ENCODE results near the gene ATCAY.
"Not testable (repeated sequence)": the region's sequence is repeated elsewhere in the genome, so short reads cannot be mapped to it uniquely, and the experiment has no call there.

ATCAY gene

DNA sequence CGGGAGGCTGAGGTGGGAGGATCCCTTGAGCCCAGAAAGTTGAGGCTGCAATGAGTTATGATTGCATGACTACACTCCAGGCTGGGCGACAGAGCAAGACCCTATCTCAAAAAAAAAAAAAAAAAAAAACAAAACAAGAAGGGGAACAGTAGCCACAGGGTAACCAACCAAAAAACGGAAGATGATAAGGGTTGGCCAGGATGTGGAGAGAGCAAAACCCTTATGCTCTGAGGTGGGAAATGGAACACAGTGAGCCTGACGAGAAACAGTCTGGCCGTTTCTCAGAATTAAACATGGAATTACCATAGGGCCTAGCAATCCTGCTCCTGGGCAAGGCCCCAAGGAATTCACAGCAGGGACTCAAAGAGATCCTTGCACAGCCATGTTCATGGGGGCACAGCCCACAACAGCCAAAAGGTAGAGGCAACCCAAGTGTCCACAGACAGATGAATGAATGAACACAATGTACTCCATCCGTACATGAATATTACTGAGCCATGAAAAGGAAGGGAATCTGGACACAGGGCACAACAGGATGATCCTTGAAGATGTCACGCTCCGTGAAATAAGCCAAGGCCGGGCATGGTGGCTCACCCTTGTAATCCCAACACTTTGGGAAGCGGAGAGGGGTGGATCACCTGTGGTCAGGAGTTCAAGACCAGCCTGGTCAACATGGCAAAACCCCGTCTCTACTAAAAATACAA lies 63.7 kb downstream of the ATCAY start:
- no peak overlapping the region for H3K27ac ChIP-seq
- ChIA-PET POLR2A (ENCODE audit: low non-redundant PET) (interaction anchor here (0.6 kb wide), 1 partner anchor 15 kb away, joined by 4 read pairs; no protein-coding TSS in a partner anchor), CTCF (no interaction called here)
- TF ChIP-seq CTCF (conservative IDR thresholded peaks at IDR 0.05; ENCODE audit: low read depth) = no peak
- DNase-seq (ENCODE audit: low spot score) = no peak

- ChIA-PET CTCF (interaction anchor here (0.6 to 1.3 kb wide), 2 partner anchors 12 to 51 kb away, joined by 3 to 8 read pairs; no protein-coding TSS in a partner anchor), POLR2A (ENCODE audit: low non-redundant PET) (no interaction called here)
- H3K27ac ChIP-seq = no peak overlapping the region
- TF ChIP-seq CTCF (conservative IDR thresholded peaks at IDR 0.05; ENCODE audit: low read depth) = no peak
- no peak for DNase-seq (ENCODE audit: low spot score)
Observed at GRCh38 chr19:3945838-3946237, 65.4 kb downstream of the ATCAY start.

DNA sequence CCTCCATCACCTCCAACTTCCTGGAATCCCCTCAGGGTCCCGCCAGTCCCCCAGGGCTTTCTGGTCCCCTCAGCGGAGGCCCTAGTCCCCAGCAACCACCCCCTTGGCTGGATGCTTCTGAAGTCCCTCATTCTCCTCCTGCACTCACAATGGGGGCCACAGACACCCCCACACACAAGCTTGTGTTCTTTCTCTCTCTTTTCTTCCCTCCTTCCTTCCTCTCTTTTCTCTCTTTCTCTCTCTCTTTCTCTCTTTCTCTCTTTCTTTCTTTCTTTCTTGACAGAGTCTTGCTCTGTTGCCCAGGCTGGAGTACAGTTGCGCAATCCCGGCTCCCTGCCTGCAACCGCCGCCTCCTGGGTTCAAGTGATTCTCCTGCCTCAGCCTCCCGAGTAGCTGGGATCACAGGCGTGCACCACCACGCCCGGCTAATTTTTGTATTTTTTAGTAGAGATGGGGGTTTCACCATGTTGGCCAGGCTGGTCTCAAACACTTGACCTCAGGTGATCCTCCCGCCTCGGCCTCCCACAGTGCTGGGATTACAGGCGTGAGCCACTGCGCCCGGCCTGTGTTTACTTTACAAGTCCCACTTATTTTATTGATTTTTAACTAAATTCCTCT lies 66.9 kb downstream of the ATCAY start:
- DNase-seq (ENCODE audit: low spot score); CTCF ChIA-PET; POLR2A ChIA-PET (ENCODE audit: low non-redundant PET); H3K27ac ChIP-seq: not testable (repeated sequence)

GRCh38 chr19:3949294-3949693 lies 68.8 kb downstream of the ATCAY start:
- no peak for TF ChIP-seq CTCF (conservative IDR thresholded peaks at IDR 0.05; ENCODE audit: low read depth)
- H3K27ac ChIP-seq = no peak overlapping the region
- POLR2A ChIA-PET (ENCODE audit: low non-redundant PET) = no interaction called here
- CTCF ChIA-PET = no interaction called here
- no peak for DNase-seq (ENCODE audit: low spot score)

DNA sequence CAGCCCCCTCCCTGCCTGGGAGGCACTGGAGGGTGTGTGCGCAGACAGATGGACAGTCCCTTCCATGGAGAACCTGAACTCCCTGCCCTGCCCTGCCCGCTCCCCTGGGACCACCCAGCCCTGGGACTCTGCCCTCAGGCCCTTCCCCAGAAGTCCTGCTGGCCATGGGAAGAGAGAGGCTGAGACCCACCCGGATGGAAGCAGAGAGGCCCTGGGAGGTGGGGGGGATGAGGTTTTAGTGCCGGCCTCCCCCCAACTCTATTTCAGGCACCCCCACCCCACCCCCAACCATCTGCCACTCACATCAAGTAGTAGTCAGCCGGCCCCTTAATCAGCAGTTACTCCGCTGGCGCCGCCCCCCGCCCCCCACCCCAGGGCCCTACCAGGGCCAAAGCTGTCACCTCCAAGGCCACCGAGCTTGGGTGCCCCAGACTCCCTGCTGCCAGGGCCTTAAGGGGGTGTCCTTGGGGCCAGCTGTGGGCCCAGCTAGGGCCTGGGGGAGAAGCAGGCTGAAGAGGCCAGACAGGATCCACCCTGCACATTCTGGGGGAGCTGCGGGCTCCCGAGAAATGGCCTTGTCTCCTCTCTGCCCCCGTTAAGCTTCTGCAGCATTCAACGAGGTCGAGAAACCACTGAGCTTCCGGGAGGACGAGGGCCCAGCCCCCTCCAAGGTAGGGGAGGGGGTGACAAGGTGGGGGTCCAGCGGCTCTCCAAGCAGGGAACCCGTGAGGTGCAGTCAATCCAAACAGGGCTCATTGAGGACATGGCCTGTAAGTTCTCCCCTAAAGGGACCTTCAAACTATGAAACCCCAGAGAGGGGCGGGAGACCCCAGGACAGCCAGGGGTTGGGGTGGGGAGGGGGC lies 69.7 kb downstream of the ATCAY start:
- no peak for TF ChIP-seq CTCF (conservative IDR thresholded peaks at IDR 0.05; ENCODE audit: low read depth)
- no peak overlapping the region for H3K27ac ChIP-seq
- ChIA-PET CTCF (no interaction called here), POLR2A (ENCODE audit: low non-redundant PET) (no interaction called here)
- no peak for DNase-seq (ENCODE audit: low spot score)

GRCh38 chr19:3950871-3951861 lies 70.7 kb downstream of the ATCAY start:
- TF ChIP-seq CTCF (conservative IDR thresholded peaks at IDR 0.05; ENCODE audit: low read depth) = no peak
- CTCF ChIA-PET = no interaction called here
- H3K27ac ChIP-seq = no peak overlapping the region
- POLR2A ChIA-PET (ENCODE audit: low non-redundant PET) = no interaction called here
- no peak for DNase-seq (ENCODE audit: low spot score)

DNA sequence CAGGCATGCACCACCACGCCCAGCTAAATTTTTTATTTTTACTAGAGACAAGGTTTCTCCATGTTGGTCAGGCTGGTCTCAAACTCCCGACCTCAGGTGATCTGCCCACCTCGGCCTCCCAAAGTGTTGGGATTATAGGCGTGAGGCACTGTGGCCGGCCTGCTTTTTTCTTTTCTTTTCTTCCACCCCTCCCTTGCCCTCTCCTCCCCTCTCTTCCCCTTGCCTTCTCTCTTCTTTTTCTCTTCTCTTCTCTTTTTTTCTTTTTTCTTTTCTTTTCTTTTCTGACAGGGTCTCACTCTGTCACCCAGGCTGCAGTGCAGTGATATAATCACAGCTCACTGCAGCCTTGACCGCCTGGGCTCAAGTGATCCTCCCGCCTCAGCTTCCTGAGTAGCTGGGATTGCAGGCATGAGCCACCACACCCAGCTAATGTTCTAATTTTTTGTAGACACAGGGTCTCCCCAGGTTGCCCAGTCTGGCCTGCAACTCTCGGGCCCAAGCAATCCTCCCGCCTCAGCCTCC lies 72.3 kb downstream of the ATCAY start:
- DNase-seq (ENCODE audit: low spot score); POLR2A ChIA-PET (ENCODE audit: low non-redundant PET); H3K27ac ChIP-seq: not testable (repeated sequence)
- CTCF ChIA-PET = interaction anchor here (0.6 kb wide), 1 partner anchor 251 kb away, joined by 5 read pairs; no protein-coding TSS in a partner anchor
